HEK293T (cell line): ENCODE data around the gene LAMTOR1.

ENCODE experiments used
- ARNT ChIP-seq: fragments of 450-650 bp; IDR thresholded peaks from 2 replicates; pipeline ENCODE4 v1.6.1; 2017; ENCODE audit warnings: mild to moderate bottlenecking
- BHLHE40 ChIP-seq: fragments of 450-650 bp; IDR thresholded peaks from 2 replicates; pipeline ENCODE4 v1.6.1; 2016; ENCODE audit warnings: mild to moderate bottlenecking, moderate library complexity, borderline replicate concordance
- ELF4 ChIP-seq: fragments of 450-650 bp; IDR thresholded peaks from 2 replicates; pipeline ENCODE4 v1.6.1; 2017; ENCODE audit warnings: antibody characterized with exemption
- FOXA1 ChIP-seq: fragments of 450-650 bp; IDR thresholded peaks from 2 replicates; pipeline ENCODE4 v1.6.1; 2016; ENCODE audit warnings: mild to moderate bottlenecking
- FOXM1 ChIP-seq: fragments of 450-650 bp; IDR thresholded peaks from 2 replicates; pipeline ENCODE4 v1.6.1; 2017; ENCODE audit warnings: mild to moderate bottlenecking, borderline replicate concordance
- HDGF ChIP-seq: fragments of 450-650 bp; IDR thresholded peaks from 2 replicates; pipeline ENCODE4 v1.6.1; 2017; ENCODE audit warnings: antibody characterized with exemption, borderline replicate concordance
- SP1 ChIP-seq: fragments of 450-650 bp; IDR thresholded peaks from 2 replicates; pipeline ENCODE4 v1.6.1; 2017
- SUZ12 ChIP-seq: fragments of 450-650 bp; IDR thresholded peaks from 2 replicates; pipeline ENCODE4 v1.6.1; 2016; ENCODE audit warnings: mild to moderate bottlenecking
- TARDBP ChIP-seq: fragments of 450-650 bp; IDR thresholded peaks from 2 replicates; pipeline ENCODE4 v1.6.1; 2016

- TF ChIP-seq ELF4 (no peak), SP1 (no peak), FOXM1 (no peak), HDGF (no peak), FOXA1 (no peak), SUZ12 (no peak), ARNT (no peak), BHLHE40 (no peak), TARDBP (no peak)
These were observed 11.8 kb downstream of the LAMTOR1 start for GRCh38 chr11:72091292-72091691.
